ENCODE results near the gene DHTKD1.
"Not testable (repeated sequence)": the region's sequence is repeated elsewhere in the genome, so short reads cannot be mapped to it uniquely, and the experiment has no call there.

Gene DHTKD1

GRCh38 chr10:12154516-12154915 is 85.8 kb downstream of the DHTKD1 start:
- no peak for DNase-seq

DNA sequence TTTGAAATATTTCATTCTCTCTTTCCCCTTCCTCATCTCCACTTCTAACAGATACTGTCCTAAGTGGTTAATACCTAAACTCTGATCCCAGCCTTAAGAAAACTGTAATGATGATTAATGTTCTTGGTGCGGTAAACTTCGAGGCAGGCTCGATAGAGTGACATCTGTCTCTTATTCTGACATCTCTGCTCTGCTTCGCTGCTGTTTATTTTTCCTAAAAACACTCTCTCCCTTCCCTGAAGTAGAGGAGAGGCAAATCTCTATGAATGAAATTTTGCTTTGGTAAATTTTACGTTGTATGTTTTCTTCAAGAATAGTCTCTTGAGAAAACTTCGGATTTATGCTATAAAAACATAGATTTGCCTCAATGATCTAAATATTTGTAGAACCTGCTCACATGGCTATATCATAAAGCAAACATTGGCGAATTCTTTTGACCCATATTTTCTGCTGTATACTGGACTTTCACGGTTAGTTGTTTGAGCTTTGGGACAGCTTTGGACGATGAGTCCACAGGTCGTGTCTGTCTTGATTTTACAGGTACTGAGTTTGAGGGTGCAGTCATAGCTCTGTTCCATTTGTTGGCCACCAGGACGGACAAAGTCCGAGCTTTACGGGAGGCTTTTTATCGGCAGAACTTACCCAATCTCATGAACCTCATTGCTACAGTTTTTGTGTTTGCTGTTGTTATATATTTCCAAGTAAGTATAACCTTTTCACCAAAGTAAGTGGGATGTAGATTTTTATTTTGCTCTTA is 87.8 kb downstream of the DHTKD1 start:
- DNase-seq = no peak

GRCh38 chr10:12158111-12158510 is 89.4 kb downstream of the DHTKD1 start:
- no peak for DNase-seq

DNA sequence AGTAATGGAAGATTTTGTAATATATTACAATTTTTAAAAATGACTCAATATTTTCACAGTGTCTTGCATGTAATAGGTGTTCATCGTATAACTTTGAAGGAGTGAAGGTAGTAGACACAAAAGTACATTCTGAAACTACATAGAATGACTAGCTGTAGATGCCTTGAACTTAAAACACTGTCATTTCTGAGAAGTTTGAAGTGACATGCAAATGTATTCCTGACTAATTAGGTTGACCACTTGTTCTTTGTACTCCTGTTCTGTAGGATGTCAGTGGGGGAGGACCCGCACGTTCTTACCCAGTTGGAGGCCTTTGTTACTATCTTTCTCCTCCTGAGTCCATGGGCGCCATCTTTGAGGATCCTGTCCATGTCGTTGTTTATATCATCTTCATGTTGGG is 91.9 kb downstream of the DHTKD1 start:
- no peak for DNase-seq

DNA sequence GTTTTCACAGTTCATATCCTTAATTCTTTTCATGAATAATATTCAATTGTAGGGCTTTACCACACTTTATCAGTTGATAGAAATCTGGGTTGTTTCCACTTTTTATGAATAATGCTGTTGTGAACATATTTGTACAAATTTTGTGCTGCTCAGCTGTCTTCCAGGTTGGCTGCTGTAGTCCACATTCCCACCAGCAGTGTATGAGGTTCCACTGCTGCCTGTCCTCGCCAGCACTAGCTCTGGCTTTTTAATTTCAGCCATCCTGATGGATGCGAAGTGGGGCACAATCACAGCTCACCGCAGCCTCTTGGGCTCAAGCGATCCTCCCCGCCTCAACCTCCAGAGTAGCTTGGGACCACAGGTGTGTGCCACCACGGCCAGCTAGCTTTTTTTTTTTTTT is 94.2 kb downstream of the DHTKD1 start:
- DNase-seq = no peak

- no peak for DNase-seq
These were observed 95.3 kb downstream of the DHTKD1 start for GRCh38 chr10:12164085-12164484.

GRCh38 chr10:12165036-12165435 is 96.3 kb downstream of the DHTKD1 start:
- DNase-seq = no peak

- no peak for DNase-seq
These were observed 97.4 kb downstream of the DHTKD1 start for GRCh38 chr10:12165999-12166775.

GRCh38 chr10:12171512-12171911 is 102.8 kb downstream of the DHTKD1 start:
- not testable (repeated sequence) for DNase-seq

Measured in stimulated activated CD4-positive, alpha-beta T cell treated with anti-CD3 and anti-CD28 coated beads, Interleukin-2, amount 100 ng/mL, for 48 hours (primary cell).